M059J (cell line): Measurements from ENCODE around the gene SLC6A7. TPM values are rescaled to one million over a fixed set of nuclear protein-coding genes. Genes with fewer than 3 reads are reported as not detected.
"Not testable (repeated sequence)": the region's sequence is repeated elsewhere in the genome, so short reads cannot be mapped to it uniquely, and the experiment has no call there.

Experiments
- DNase-seq: peaks from one replicate; pipeline ENCODE4 v3.0.0-alpha.2; 2012; ENCODE audit warnings: low read depth
- total RNA-seq: library from RNA; depleted of rRNA; stranded (reverse); fragments of >200 nt; shearing (Covaris generic); gene quantifications from 2 replicates; pipeline ENCODE4 v1.2.3, GENCODE V29; 2014

Gene SLC6A7
- total RNA-seq, 1 experiment from 2014 or later, result not detected

DNA sequence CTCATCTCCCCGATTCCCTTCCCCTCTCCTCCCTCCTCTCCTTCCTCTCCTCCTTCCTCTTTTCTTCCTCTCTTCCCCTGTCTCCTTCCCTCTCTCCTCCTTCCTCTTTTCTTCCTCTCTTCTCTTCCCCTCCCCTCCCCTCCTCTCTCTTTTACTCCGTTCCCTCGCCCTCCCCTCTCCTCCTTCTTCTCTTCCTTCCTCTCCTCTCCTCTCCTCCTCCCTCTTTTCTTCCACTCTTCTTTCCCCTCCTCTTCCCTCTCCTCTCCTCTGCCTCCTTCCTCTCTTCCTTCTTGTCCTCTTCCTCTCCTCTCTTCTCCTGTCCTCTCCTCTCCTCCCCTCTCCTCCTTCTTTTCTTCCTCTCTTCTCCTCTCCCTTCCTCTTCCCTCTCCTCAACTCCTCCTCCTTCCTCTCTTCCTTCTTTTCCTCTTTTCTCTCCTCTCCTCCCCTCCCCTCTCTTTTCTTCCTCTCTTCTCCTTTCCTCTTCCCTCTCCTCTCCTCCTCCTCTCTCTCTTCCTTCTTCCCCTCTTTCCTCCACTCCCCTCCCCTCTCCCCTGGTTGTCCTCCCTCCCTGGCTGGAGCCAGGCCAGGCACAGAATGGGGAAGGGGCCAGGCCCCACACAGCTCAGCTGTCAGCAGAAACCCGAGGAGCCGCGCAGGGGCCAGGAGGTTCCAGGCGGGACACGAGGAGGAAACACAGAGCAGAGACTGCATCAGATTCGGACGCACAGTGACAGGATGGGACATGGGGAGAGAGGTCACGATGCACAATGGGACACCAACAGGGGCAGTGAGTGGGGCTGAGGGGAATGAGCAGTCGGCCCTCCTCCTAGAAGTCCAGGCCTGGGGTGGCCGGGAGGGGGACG, 51.7 kb downstream of the SLC6A7 start:
- no peak for DNase-seq

DNA sequence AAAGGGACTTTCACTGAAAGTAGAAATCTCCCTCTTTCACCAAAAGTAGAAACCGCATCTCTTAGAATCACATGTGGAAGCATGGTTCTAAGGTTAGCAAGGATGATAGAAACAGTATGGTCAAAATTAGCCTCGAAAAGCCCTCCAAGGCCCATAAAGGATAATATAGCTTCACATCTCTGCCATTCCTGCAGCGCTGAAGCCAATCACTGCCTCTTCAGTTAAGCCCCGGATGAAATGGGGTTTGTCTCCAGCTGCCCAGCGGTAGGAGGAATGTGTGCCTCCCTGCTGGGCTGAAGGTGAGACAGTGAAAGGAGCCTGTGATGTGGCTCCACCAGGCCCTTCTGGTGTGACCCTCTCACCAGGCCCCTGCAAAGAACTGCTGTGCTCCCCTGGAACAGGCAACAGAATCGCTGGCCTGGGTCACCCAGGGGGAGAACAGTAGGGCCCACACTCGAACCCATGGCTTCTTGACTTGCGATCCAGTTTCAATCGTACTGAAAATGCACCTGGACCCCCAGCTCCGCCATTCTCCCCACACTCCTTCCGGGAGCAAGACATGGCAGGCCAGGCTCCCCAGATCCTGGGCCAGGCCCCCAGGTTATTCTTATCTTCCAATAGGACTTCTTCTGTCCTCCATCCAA, 52.5 kb downstream of the SLC6A7 start:
- no peak for DNase-seq

DNA sequence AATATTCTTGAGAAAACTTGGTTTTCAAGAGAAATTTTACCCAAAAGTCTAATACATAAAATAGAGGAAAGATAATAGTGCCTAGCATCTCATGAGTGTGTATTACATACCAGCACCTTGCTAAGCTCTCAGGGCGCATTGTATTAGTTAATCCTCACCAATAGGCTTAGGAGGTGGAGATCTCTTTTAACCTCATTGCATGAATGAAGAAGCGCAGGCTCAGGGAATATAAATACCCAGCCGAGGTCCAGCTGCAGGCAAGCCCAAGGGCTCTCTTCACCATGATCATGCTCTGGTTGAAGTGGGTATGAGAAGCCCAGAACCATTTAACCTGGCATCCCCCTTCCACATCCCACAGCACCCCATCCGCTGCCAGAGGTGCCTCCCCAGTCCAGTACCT, 53.7 kb downstream of the SLC6A7 start:
- DNase-seq, result no peak

DNA sequence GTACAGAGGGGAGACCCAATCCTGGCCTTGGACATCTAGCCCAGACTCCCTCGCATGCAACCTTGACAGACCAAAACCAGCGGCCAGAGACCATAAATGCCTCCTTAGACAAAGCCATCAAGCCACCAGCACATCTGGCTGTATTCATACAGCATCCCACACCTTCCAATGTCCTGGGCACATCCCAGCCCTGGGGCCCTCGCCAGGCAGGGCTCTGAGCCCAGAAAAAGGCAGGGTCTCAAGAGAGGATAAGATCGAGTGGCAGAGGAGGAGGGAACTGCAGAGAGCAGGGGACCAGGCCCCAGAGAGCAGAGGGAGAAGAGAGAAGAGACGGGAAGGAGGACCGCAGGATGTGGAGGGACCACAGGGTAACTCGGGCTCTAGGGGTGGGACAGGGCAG, 54.3 kb downstream of the SLC6A7 start:
- DNase-seq, result no peak

DNA sequence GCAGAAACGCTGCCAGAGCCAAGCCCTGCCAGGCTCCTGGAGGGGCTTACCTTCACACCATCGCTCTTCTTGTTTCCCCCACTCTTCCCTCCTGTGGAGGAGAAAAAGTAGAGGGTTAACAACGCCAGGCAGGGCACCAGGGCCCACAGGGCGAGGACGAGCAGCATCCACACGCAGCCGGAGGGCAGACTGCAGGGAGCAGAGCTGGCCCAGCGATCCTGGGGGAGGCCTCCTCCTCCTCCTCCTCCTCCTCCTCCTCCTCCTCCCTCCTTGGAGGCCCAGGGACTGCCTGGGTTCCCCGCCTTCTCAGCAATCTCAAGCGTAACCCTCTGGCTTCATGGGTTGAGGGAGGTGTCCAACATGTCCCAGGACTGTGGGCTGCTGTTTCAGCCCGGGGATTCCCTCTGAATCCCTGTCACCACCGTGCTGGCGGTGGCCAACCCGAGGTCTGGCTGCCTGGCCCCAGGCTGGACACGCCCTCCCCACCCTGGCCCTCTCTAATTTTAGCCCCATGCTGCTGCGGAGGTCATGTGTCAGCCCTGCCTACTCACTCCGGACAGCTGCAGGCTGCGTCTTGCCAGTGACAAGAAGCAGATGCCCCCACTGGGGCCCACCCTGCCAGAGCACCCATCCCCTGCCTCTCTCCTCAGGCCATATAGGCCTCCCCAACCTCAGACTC, 55.4 kb downstream of the SLC6A7 start:
- DNase-seq, result no peak

DNA sequence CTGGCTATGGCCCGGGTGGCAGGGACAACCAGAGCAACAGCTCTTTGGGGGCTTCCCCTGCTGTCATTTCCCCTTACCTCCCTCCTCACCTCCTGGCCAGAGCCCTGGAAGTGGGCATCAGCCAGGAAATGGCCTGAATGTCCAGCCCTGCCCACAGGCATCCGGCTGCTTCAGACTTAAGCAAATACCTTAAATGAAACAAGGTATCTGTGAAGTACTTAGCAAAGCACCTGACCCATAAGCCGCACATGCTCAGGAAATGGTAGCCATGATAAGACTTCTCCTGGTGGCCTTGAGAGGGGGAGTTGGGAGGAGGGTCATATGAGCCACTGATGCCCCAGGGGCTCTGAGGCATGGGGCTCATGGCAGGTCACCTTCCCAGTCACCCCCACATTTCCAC, 55.9 kb downstream of the SLC6A7 start:
- DNase-seq, result no peak

DNA sequence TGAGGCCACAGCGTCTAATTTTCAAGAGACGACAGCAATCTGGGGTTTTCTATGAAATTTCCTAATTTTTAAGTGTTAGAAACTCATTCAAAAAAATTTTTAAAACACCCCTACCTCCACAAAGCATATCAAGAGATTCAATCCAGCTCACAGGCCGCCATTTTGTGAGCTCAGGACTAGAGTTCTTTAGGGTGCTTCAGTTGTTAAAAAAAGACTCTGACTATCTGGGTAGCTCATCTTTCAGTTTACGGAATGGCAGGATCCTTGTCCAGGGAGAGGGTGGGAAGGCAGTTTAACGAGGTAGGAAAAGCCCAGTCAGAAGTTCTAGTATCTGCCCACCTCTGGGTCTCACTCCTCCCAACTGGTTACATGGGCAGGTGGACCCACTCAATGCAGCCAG, 56.6 kb downstream of the SLC6A7 start:
- DNase-seq, result no peak

DNA sequence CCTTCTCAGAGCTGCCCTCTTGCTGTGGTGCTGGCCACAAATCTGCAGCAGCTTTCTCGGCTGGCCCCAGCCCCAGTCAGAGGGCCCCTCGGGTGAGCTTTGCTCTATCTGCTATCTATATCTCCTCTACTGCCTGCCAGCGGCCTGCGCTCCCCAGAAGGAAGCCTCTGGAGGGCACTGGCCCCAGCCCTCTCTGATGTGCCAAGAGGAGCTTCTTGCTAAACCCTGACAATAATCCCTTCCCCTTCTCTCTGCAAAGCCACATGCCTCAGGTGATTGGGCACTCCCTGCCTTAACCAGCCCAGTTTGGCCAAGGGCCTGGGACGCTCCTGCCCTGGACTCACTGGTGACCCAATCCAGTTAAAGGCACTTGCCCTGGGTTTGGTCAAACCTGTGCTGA, 57.0 kb downstream of the SLC6A7 start:
- no peak for DNase-seq

DNA sequence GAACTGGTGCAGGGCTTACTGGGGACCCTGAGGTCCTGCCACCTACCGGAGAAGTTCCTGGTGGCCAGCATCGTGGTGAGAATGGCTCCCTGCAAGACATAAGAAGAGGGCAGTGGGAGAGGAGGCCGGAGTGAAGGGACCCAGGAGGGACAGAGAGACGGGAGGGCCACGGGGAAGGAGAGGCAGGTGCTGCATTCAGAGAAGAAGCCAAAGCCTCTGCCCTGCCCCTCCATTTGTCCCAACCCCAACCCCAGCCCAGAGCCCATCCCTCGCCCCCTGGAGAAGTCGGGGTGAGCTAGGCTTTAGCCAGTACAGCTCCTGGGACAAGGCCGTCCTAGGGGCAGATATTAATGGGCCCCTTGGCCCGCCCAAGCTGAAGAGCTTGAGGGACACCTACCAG, 57.9 kb downstream of the SLC6A7 start:
- DNase-seq, result no peak

DNA sequence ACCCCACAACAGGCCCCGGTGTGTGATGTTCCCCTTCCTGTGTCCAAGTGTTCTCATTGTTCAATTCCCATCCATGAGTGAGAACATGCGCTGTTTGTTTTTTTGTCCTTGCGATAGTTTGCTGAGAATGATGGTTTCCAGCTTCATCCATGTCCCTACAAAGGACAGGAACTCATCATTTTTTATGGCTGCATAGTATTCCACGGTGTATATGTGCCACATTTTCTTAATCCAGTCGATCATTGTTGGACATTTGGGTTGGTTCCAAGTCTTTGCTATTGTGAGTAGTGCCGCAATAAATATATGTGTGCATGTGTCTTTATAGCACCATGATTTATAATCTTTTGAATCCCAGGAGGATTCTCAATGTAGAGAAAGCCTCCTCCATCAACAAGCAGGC, 58.6 kb downstream of the SLC6A7 start:
- DNase-seq, result not testable (repeated sequence)

DNA sequence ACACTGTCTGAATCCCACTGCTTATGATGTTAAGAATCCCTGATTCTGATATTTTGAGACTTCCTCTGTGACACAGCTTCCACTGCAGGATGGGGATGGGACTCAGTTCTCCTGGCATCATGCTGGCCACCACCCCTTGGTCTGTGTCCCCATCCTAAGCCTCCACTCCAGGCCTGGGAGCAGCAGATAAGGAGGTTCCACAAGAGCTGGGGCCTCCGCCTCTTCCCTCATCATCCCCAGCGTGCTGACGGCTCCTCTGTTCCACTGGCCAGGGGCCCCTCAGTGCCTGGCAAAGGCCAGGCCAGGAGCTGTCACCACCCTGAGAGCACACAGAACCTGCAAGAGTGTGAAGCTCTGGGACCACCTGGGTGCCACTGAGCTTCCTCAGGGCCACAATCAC, 59.1 kb downstream of the SLC6A7 start:
- no peak for DNase-seq

DNA sequence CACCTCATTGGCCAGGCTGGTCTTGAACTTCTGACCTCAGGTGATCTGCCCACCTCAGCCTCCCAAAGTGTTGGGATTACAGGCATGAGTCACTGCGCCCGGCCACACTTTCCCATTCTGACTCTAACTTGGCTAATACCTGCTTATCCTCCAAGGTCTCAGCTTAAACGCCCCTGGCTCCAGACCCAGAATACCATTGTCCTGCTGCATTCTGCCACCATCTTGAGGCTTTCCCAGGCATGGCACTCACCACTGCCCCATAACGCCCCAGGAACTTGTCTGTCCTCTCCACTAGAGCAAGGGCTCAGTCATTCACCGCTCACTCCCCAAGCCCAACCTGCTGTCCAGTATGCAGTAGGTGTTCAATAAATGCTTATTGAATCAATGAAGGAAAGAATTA, 59.9 kb downstream of the SLC6A7 start:
- DNase-seq, result no peak

DNA sequence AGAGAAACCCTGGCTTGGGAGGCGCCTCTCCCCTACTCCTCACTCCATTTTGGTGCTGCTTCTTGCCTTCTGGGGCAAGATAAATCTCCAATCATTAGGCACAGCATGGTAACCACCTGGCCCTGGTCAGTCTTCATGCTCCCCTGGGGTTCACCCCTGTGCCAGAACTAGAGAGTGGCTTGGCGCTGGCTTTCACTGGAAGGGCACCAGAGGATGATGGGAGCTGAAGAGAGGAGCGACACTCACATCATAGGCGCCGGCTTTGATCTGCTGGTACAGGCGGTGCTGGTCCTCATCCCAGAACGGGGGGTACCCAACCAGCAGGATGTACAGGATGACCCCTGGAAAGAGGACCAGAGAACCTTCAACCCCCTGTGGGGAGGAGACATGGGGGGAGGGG, 61.6 kb downstream of the SLC6A7 start:
- DNase-seq, result no peak

DNA sequence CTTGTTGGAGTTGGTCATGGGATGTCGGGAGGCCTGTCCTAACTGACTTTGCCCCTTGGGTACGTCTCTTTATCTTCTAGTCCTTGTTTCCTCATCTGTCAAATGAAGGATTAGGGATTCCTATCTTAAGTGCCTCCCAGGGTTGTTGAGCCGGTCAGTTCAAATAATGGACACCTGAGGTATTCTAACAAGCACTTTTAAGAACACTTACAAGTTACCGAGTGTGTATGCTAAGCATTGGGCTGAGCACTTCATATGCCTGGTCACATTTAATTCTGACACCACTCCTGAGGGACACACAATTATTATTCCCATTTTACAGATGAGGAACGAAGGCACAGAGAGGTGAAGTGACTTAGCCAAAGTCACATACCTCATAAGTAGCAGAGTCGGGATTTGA, 62.6 kb downstream of the SLC6A7 start:
- DNase-seq, result no peak

DNA sequence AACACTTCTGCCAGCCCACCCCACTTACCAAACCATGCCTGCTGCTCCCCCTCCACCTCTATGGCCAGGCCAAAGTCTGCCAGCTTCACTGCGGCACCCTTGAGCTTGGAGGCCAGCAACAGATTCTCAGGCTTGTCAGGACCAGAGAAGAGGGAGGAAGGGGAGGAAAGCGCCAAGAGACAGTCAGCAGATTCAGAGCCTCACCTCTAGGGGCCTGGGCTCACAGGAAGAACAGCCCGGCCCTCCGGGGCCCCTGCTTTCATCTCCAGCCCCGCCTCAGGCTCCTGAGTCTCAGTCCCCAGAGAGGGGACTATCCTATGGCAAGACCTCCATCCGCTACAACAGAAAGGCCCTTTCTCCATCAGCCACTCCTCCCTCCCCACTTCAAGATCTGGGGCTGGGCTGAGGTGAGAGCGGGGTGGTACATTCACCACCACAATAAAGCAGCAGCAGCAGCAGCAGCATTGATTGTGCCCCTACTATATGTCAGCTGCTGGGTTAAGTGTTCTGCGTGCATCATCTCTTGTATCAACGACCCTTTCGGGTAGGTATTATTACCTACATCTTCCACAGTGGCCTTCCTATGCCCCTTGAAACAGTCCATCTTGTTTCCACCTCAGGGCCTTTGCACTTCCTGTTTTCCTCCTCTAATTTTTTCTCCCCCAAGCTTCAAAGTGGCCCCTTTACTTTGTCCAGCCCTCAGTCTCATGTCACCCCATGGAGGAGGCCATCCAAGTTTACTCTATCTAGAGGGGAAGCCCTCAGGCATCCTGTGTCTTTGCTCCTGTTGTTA, 63.8 kb downstream of the SLC6A7 start:
- DNase-seq, result no peak

DNA sequence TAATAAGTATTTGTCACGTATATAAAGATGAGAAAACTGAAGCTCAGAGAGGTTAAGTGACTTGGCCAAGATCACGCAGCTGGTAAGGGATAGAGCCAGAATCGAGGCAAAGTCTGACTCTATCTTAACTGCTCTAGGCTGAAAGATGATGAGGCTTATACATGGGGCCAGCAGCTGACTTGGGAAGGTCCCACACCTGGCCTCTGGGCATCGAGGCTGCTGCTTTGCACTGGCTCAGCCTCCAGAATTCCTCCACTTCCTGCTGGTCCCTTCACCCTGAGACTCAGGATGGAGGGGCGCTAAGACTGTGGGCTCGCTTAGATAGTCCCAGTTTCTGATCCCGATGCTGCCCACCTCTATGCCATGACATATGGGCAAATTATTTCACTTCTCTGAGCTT, 64.5 kb downstream of the SLC6A7 start:
- DNase-seq, result no peak

DNA sequence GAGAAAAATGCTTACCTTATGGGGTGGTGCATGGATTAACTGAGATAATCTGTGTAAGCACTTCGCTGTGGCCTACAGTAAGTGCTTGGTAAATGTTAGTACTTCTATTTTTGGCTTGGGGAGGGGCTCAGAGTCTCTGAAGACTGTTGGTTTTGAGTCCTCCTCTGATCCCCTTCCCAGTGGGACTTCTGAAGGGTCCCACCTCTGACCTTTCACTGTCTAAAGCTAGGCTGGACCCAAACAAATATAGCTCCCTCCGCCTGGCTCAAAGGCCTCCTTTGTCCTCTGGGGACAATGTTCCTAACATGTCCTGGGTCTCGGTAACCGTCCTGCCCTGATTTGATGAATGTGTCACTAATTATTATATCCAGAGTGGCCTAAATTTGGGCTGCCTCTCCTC, 64.9 kb downstream of the SLC6A7 start:
- DNase-seq, result no peak

DNA sequence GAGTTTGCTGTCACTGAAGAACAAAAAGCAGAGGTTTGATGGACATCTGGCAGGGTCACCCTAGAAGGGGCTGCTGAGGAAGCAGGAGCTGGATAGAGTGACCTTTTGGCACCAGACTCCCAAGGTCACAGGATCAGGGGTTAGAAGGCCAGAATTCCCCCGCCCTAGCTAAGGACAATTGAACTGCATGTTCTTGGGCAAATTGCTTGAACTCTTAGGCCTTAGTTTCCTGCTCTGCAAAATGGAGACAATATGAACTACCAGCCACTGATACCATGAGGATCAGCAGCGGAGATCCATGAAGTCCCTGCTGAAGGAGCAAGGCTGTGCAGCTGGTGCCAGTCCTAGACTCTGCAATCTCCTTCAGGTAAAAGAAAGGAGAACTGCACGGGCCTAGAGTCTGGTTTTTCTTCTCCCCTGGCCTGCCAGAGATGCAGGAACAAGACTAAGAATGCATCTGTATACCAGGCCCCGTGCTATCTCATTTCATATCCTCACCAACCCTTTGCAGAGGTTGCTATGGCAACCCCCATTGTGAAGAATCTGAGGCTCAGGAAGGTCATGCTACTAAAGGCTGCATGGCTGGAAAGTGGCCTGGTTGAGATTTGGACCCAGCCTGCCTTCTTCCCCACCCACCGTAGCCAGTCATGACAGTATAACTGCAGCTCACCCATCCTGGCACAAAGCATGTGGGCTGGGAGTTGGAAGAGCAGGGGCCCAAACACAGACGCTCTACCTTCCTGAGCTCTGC, 66.0 kb downstream of the SLC6A7 start:
- DNase-seq, result peak; percentile 40

DNA sequence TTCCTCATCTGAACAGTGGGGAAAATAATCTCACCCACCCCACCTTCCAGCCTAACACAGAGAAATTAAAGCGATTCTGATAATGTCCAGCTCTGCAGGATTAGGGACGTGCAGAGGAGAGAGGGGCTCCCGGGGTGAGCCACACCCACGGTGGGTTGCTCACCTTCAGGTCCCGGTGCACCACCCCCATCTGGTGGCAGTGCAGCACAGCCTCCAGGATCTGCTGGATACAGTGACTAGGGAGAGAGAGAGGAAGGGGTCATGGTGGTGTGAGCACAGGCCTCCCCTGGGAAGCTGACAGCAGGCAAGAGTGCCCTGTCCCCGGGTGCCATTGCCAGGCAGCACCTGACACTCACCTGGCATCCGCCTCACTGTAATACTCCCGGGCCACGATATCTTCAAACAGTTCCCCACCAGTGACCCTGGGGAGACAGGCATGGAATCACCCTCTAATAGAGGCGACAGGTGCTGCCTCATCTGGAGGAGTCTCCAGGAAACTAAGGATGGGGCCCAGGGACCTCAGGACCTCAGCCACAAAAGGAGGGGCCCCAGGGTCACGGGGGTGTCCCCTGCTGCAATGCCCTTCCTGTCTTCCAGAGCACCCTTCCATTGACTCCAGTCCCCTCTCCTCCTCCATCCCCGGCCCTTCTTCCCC, 66.7 kb downstream of the SLC6A7 start:
- DNase-seq, result no peak

DNA sequence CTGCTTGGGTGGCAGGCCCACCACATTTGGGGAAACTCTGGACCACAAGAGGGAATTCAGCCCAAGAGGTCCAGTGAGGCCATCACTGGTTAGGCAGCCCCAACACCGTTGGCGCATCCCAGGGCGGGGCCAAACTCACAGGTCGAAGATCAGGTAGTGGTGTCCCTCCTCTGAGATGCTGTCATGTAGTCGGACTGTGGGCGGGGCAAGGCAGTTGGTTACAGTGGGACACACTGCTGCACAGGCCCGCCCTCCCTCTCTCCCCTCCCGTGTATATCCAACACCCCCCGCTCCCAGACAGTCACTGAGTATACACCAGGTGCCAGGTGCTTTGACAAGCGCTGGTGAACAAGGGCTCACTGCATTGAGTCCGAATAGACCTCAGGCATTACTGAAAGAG, 67.6 kb downstream of the SLC6A7 start:
- no peak for DNase-seq

DNA sequence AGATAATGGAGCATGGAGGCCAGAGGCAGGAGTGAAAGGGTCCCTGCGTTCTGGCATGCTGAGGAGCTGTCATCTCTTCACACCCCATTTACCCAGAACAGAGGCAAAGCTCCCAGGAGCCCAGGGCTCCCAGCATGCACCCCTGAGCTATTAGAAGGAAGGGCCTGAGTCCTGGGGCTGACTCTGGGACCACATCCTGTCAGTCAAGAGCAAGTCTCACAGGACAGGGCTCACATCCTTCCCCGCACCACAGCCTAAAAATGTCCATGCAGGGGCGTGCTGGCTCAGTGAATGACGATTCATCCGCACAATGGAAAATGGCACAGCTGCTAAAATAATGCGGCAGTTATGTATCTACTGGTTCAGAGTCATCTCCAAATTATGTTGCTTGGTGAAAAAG, 68.3 kb downstream of the SLC6A7 start:
- no peak for DNase-seq
